ENCODE measurements around the gene BTD. TPM values are rescaled to one million over a fixed set of nuclear protein-coding genes. Genes with fewer than 3 reads are reported as not detected.

Gene BTD
- total RNA-seq, 4 donors from 2014 or later, result 20.5 to 53.9 (median 44.6) TPM

DNA sequence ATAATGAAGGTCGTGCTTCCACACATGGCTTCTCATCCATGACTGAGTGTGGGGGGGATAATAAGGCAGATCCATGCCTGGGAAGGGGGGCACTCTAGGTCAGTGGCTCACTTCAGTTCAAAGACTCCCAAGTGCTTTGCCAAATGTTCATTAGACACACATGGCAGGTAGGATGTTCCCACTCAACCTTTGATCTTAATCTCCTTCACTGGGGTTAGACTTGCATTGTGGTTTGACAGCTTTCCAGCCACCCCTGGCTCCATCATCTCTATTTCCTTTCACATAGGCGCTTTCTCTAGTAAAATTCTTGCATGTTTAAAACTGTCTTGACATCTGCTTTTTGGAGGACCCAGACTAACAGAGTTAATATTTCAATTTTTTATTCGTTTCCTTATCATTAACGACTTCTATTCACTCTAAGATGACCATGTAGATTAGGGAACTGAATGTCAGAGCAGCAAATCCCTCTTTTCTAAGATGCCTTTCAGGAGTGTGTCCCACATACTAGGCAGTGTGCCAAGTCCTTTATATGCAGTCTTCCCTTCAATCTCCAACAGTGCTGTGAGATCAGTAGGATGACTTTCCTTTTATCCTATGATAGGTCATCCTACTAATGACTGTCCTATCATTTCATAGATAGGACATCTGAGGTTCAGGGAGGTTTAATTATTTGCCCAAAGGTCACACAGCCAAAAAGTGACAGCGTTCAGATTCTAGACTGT lies 57.9 kb downstream of the BTD start:
- WGBS, 2 donors (ENCODE audit: low coverage in 1 of 2), result 69 to 83% methylated on average over 4 to 5 of the region's 5 CpGs
- ATAC-seq, result no peak
- no peaks in the 10 kb centered on the region for H3K36me3 ChIP-seq
- peaks cover 0 to 26% (median 0%) of the 10 kb centered on the region in 3 donors for H3K9me3 ChIP-seq
- no peak overlapping the region for H3K27ac ChIP-seq
- H3K4me1 ChIP-seq, result peaks cover 0 to 4% (median 1%) of the 10 kb centered on the region in 3 donors
- H3K27me3 ChIP-seq, result no peaks in the 10 kb centered on the region
- no peak for TF ChIP-seq EP300 (IDR thresholded peaks at IDR 0.05)
- TF ChIP-seq, protein P1, sequence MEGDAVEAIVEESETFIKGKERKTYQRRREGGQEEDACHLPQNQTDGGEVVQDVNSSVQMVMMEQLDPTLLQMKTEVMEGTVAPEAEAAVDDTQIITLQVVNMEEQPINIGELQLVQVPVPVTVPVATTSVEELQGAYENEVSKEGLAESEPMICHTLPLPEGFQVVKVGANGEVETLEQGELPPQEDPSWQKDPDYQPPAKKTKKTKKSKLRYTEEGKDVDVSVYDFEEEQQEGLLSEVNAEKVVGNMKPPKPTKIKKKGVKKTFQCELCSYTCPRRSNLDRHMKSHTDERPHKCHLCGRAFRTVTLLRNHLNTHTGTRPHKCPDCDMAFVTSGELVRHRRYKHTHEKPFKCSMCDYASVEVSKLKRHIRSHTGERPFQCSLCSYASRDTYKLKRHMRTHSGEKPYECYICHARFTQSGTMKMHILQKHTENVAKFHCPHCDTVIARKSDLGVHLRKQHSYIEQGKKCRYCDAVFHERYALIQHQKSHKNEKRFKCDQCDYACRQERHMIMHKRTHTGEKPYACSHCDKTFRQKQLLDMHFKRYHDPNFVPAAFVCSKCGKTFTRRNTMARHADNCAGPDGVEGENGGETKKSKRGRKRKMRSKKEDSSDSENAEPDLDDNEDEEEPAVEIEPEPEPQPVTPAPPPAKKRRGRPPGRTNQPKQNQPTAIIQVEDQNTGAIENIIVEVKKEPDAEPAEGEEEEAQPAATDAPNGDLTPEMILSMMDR (IDR thresholded peaks at IDR 0.05), result no peak
- TF ChIP-seq POLR2AphosphoS5 (IDR thresholded peaks at IDR 0.05), result no peak
- TF ChIP-seq POLR2A (IDR thresholded peaks at IDR 0.05), result no peak
- H3K4me3 ChIP-seq, result no peak overlapping the region

DNA sequence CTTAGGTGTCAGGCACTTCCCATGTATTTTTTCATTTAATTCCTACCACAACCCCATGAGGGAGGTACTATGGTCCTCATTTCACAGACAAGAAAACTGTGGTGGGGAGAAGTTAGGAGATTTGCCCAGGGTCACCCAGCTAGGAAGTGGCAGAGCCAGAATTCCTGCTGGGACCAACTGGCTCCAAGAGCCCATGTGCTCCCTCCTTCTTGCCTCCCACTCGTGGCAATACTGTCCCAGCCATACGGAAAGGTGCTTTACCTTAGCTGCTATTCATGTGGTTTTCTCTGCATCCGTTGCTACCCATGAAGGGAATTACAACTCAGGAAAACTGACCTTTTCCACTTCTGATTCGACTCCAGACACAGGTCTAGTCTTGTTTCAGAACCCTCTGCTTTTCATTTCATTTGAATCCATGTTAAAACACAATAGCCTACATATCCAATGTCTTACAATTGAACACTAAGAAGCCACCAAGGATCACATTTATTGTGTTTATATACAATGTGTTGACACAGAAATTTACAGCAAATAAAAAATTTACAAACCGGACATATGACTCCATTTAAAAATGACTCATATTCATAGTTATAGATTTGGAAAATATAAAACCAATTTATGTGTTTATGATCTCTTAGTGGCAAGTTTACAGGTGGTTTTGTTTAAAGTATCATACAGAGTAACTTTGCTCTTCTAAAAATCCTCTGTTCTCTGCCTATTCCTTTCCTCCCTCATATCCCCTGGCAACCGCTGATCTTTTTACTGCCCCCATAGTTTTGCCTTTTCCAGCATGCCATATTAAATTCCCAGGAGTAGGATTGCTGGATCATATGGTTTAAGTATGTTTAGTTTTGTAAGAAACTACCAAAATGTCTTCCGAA lies 58.8 kb downstream of the BTD start:
- WGBS, 2 donors (ENCODE audit: low coverage in 1 of 2), result 75 to 88% methylated on average over 6 to 7 of the region's 7 CpGs
- Histone ChIP-seq H3K27ac (no peak overlapping the region), H3K27me3 (no peaks in the 10 kb centered on the region), H3K4me1 (peaks cover 0 to 3% (median 0%) of the 10 kb centered on the region in 3 donors), H3K36me3 (no peaks in the 10 kb centered on the region), H3K4me3 (no peak overlapping the region), H3K9me3 (peaks cover 0 to 22% (median 0%) of the 10 kb centered on the region in 3 donors)
- ATAC-seq, result no peak
- TF ChIP-seq POLR2AphosphoS5 (IDR thresholded peaks at IDR 0.05) (no peak), EP300 (IDR thresholded peaks at IDR 0.05) (no peak), POLR2A (IDR thresholded peaks at IDR 0.05) (no peak)
- TF ChIP-seq, protein P1 (IDR thresholded peaks at IDR 0.05), result no peak

DNA sequence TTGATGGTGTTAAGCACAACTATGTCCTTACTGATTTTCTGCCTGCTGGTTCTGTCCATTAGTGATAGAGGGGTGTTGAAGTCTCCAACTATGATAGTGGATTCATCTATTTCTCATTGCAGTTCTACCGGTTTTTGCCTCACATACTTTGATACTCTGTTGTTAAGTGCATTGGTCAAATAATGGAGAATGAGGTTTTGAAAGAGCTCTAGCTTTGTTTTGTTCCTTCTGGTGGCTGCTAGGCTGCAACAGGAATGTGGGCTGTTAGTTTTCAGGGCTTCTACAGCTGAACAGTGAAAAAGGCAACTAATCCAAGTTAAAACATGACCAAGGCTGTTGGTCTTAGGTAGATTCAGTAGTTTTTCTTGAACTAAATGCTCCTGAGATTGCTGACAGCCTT lies 62.6 kb downstream of the BTD start:
- H3K27ac ChIP-seq, result peak overlapping the region in 2 of 4 donors; percentile 42 to 53
- ATAC-seq, result no peak
- peaks cover 0 to 13% of the 10 kb centered on the region in 2 donors for H3K36me3 ChIP-seq
- 55 to 75% methylated on average over 1 of the region's 1 CpG for WGBS, 2 donors (ENCODE audit: low coverage in 1 of 2)
- H3K9me3 ChIP-seq, result no peaks in the 10 kb centered on the region
- no peak overlapping the region for H3K4me3 ChIP-seq
- no peak for TF ChIP-seq POLR2A (IDR thresholded peaks at IDR 0.05)
- H3K27me3 ChIP-seq, result no peaks in the 10 kb centered on the region
- peaks cover 0 to 3% (median under 1%) of the 10 kb centered on the region in 3 donors for H3K4me1 ChIP-seq

DNA sequence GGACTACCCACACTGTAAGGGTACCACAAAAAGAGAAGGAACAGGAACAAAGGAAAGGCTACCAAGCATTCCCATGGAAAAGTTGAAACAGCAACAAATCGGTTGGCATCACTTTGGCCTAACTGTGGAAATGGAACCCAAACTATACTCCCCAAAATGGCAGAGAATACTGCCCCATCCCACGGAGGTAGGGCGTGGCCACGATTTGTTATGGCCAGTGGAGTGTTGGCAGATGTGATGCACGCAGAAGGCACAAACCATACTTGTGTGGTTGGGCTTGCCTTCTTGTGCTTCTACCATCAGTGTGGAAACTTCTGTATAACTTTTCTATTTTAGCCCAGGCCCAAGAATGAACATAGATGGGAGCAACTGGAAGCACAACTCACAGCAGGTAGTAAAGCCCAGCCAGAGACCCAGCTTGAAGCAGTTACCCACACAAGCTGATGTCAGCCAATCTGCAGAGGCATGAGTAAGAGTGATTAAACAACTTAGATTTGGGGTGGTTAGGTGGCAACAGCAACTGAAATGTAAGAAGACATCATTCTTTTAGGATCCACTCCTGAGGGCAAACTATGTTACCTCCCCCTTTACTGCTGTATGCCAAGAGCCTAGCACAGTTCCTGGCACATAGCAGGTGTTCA lies 64.1 kb downstream of the BTD start:
- no peaks in the 10 kb centered on the region for H3K27me3 ChIP-seq
- H3K36me3 ChIP-seq, result peaks cover 0 to 19% of the 10 kb centered on the region in 2 donors
- ATAC-seq, result no peak
- no peak overlapping the region for H3K27ac ChIP-seq
- no peak overlapping the region for H3K4me3 ChIP-seq
- H3K9me3 ChIP-seq, result no peaks in the 10 kb centered on the region
- peaks cover 0 to 13% (median 6%) of the 10 kb centered on the region in 3 donors for H3K4me1 ChIP-seq
- no peak for TF ChIP-seq POLR2A (IDR thresholded peaks at IDR 0.05)
- TF ChIP-seq, protein P1 (IDR thresholded peaks at IDR 0.05), result no peak
- no peak for TF ChIP-seq EP300 (IDR thresholded peaks at IDR 0.05)
- TF ChIP-seq POLR2AphosphoS5 (IDR thresholded peaks at IDR 0.05), result no peak
- 93 to 95% methylated on average over 3 to 4 of the region's 5 CpGs for WGBS, 2 donors (ENCODE audit: low coverage in 1 of 2)

DNA sequence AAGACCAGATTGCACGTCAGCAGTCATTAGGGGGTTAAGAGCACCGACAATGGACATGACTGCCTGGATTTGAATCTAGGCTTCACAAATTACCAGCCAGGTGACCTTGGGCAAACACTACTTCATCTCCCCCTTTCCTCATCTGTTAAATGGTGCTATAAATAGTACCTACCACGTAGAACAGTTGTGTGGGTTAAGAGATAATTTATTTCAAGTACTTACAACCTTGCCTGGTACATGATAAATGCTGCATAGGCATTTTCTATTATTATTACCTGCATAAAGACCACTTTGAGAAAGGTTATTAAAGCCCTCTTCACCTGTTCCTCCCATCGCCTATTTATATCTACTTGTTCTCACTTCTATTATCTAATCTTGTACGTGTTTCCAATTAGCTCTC lies 64.7 kb downstream of the BTD start:
- no peak for ATAC-seq
- WGBS, 2 donors (ENCODE audit: low coverage in 1 of 2), result 75 to 79% methylated on average over 5 of the region's 5 CpGs
- Histone ChIP-seq H3K4me1 (peaks cover 0 to 13% (median 6%) of the 10 kb centered on the region in 3 donors), H3K4me3 (no peak overlapping the region), H3K36me3 (peaks cover 0 to 25% of the 10 kb centered on the region in 2 donors), H3K27ac (no peak overlapping the region), H3K9me3 (no peaks in the 10 kb centered on the region), H3K27me3 (no peaks in the 10 kb centered on the region)
- TF ChIP-seq POLR2A (IDR thresholded peaks at IDR 0.05) (no peak), POLR2AphosphoS5 (IDR thresholded peaks at IDR 0.05) (no peak), EP300 (IDR thresholded peaks at IDR 0.05) (no peak)
- TF ChIP-seq, protein P1 (IDR thresholded peaks at IDR 0.05), result no peak
